HG03066 (cell line): ENCODE measurements around the gene VEZF1.
A peak's percentile ranks its signal among the peaks of the same experiment; 100 is the strongest.

ENCODE experiments used
- ATAC-seq: cut with Tn5 transposase; IDR thresholded peaks from one replicate; pipeline ENCODE4 v1.9.1; 2021; ENCODE audit warnings: low read depth; ENCODE audit not compliant: unreplicated experiment

VEZF1 gene

GRCh38 chr17:57999496-58000017 is 11.5 kb upstream of the VEZF1 start:
- ATAC-seq = no peak

- no peak for ATAC-seq
These were observed 11.0 kb upstream of the VEZF1 start for GRCh38 chr17:57999010-57999495.

DNA sequence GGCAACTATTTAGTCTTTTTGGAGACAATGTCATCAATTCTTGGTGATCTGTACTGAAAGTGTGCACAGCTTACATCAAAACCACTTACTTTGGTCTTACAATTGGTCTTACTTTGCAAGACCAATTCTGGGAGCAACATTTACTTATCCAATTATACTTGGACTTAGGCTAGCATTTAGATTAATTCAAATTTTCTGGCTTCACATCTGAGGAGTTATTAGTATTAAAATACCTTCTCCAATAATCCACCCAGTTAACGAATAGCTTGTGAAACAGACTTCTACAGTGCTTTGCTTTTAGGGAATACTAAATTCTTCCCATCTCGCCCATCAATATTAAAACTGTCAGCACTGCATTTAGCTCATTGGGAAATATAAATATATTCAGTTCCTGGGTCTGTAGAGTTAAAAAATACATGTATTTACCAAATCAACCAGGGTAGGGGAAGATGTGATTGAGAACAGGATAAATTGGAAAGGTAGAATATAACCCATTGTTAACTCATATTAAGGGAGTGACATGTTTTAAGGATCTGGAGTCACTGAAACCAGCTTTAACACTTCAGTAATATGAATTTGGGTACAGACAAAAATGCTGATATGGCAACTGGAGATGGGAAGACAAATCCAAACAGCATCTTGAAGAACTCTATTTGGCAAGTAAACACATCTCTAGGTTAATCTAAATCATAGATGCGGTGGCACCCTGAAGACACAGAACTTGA is 9.2 kb upstream of the VEZF1 start:
- no peak for ATAC-seq

GRCh38 chr17:57995076-57995956 is 7.3 kb upstream of the VEZF1 start:
- ATAC-seq = no peak

DNA sequence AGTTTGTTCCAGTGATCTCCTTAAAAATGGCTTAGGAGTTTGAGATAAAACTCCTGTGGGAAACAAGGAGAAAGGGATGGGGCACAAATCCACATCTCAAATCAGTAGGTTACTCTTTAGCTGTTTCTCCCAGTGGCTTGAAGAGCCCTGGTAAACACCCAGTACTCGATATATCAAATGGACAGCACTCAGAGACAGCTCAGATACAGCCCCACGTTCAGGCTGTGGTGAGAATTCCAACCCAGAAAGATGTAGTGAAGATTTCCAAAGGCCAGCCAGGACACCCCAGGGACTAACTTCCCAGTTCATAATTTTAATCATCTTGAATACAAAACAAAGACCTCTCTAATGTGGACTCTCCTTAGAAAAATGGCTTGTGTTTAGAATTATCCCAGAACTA is 6.4 kb upstream of the VEZF1 start:
- no peak for ATAC-seq

GRCh38 chr17:57993471-57994365 is 5.7 kb upstream of the VEZF1 start:
- no peak for ATAC-seq

- no peak for ATAC-seq
These were observed 3.5 kb upstream of the VEZF1 start for GRCh38 chr17:57991537-57991936.

DNA sequence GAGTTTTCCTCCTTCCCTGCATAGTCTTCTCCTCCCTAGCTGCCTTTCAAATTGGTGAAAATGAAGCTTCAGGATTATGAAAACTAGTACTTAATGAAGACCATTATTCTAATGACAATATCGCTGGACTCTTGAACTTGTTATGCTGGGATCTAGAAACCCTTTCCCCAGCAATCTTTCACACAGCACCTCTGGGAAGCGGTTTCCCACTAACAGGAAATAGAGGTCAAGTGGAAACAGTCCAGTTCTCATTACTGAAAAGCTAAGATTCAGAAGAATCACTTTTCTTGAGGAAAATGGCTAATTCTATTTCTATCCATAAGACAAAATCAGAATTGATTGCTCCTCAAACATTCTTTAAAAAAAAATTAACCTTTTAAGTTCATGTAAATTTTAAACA is 2.0 kb upstream of the VEZF1 start:
- ATAC-seq = no peak

- ATAC-seq = peak; percentile 78
These were observed 522 bp upstream of the VEZF1 start for GRCh38 chr17:57988301-57989250.

DNA sequence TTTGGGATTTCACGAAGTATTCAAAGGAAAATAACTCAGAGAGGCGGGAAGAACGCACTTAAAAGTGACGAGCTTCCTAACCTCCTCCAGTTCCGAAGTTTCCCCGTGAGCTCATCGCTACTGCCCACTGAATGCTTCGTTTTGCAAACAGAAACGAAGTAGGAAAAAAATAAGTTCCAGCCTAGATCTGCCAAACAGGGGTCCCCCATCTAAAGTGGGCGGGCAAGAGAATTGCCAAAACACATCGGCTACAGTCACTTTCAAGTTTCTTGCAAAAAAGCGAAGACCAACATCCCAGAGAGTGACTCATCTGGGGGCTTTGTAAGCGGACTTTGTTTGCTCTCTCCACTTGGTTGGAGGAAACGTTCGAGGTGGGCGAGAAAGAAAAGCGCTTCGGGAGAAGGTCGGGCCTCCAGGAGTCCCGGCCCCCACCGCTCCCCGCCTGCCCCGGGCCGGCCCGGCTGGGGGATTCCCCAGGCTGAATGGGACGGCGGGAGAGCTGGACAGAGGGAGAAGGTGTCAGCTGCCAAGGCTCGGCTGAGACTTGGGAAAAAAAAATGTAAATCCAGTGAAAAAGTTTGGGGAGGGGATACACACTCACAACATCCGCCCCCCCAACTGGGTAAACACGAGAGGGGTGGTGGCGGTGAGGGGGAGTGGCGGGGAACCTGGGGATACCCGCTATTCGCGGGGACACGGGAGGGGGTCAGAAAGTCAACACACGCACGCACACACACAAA is 1.0 kb downstream of the VEZF1 start:
- ATAC-seq = no peak

- ATAC-seq = no peak
These were observed 2.4 kb downstream of the VEZF1 start for GRCh38 chr17:57985675-57985974.

DNA sequence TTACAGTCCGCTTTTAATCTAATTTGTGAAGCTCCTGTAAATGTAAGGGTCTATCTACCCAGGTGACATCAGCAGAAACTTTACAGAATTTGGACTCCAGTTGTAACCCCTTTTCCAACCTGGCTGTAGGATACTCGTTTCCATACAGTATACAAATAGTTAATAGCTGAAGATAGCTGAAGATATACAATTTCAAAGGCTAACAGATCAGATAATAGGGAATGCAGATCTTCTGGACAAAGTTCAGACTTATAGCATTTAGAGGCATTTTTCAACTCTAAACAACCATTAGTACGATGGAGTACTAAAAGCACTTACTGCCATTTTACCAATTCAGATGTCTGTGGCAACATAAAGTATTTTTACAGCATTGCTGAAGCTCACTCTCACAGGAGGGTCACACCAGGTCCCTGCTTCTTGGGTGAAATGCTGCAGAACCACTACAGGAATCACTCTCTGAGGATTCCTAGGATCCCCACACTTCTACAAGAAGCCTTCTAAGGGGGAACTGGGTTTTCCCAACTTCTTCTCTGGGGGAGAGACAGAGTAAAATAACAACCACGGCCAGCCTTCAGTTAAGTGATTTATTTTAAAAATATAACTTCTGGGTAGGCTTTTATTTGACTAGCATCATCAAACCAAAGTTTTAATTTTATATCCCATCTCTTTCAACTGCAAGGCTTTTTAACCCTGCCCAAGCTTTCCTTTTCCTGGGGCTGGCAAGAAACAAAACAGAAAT is 2.9 kb downstream of the VEZF1 start:
- ATAC-seq = no peak

DNA sequence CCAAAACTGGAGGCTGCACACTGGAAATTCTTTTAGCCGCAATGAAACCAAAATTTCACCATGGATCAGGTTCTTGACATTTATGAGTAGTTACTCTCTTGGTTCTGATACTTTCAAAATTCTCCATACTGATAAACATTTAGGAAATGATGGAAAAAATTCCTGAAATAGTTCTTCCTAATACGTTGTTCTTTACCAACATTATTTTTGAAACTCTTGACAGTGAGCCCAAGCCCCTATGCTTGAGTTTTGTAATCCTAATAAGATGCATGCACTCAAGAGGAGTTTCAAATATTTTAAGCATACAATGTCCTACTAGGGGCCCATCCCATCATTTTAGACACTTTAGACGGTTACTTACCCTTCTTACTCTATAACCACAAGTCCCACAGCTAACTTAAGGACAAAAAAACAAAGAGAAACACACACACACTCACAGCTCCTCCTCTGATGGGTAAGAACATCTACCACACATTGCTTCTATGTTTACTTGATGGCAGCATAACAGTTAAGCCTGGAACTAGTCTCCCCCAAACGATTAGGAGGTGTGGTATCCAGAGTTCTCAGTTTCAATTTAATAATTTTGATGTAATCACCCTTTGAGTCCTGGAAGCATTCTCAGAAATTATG is 3.7 kb downstream of the VEZF1 start:
- no peak for ATAC-seq

- no peak for ATAC-seq
These were observed 4.6 kb downstream of the VEZF1 start for GRCh38 chr17:57983446-57983845.

GRCh38 chr17:57982452-57983170 is 5.4 kb downstream of the VEZF1 start:
- ATAC-seq = no peak

GRCh38 chr17:57980522-57980921 is 7.5 kb downstream of the VEZF1 start:
- ATAC-seq = no peak

GRCh38 chr17:57979076-57979475 is 9.0 kb downstream of the VEZF1 start:
- ATAC-seq = no peak
